Measurements from ENCODE around the gene BANF2. TPM values are rescaled to one million over a fixed set of nuclear protein-coding genes. Genes with fewer than 3 reads are reported as not detected.

Gene BANF2
- total RNA-seq, 1 donor = not detected

- H3K4me2 ChIP-seq (ENCODE audit: insufficient read depth, low read length) = no peak overlapping the region
- H3K36me3 ChIP-seq (ENCODE audit: insufficient read depth, low read length) = no peaks in the 10 kb centered on the region
- H3K4me1 ChIP-seq (ENCODE audit: insufficient read depth, low read length) = no peaks in the 10 kb centered on the region
- H3K27me3 ChIP-seq (ENCODE audit: insufficient read depth, low read length) = peaks cover 4% of the 10 kb centered on the region
- no peak for DNase-seq (ENCODE audit: insufficient read length, low spot score, missing footprints)
- peak; percentile 28 for TF ChIP-seq CTCF (IDR thresholded peaks at IDR 0.05; ENCODE audit: extremely low read depth, low read depth, low read length)
- H3K27ac ChIP-seq (ENCODE audit: low read depth, low read length) = no peak overlapping the region
- no peaks in the 10 kb centered on the region for H3K79me2 ChIP-seq (ENCODE audit: insufficient read depth, low read length)
- no peaks in the 10 kb centered on the region for H4K20me1 ChIP-seq (ENCODE audit: insufficient read depth, low read length)
- no peak overlapping the region for H2AFZ ChIP-seq (ENCODE audit: low read length)
- no peaks in the 10 kb centered on the region for H3K9me3 ChIP-seq (ENCODE audit: low read depth, low read length)
- no peak overlapping the region for H3K4me3 ChIP-seq (ENCODE audit: insufficient read depth, low read length)
Measured at GRCh38 chr20:17721802-17722486, 22.2 kb downstream of the BANF2 start.

GRCh38 chr20:17722493-17723300 lies 22.9 kb downstream of the BANF2 start:
- Histone ChIP-seq H3K4me2 (ENCODE audit: insufficient read depth, low read length) (no peak overlapping the region), H3K36me3 (ENCODE audit: insufficient read depth, low read length) (no peaks in the 10 kb centered on the region), H3K27ac (ENCODE audit: low read depth, low read length) (no peak overlapping the region), H3K27me3 (ENCODE audit: insufficient read depth, low read length) (peaks cover 4% of the 10 kb centered on the region), H3K4me1 (ENCODE audit: insufficient read depth, low read length) (no peaks in the 10 kb centered on the region), H4K20me1 (ENCODE audit: insufficient read depth, low read length) (no peaks in the 10 kb centered on the region), H3K9me3 (ENCODE audit: low read depth, low read length) (no peaks in the 10 kb centered on the region), H2AFZ (ENCODE audit: low read length) (no peak overlapping the region), H3K4me3 (ENCODE audit: insufficient read depth, low read length) (no peak overlapping the region), H3K79me2 (ENCODE audit: insufficient read depth, low read length) (no peaks in the 10 kb centered on the region)
- TF ChIP-seq CTCF (IDR thresholded peaks at IDR 0.05; ENCODE audit: extremely low read depth, low read depth, low read length) = no peak
- no peak for DNase-seq (ENCODE audit: insufficient read length, low spot score, missing footprints)

GRCh38 chr20:17723301-17723691 lies 23.5 kb downstream of the BANF2 start:
- H3K79me2 ChIP-seq (ENCODE audit: insufficient read depth, low read length) = no peaks in the 10 kb centered on the region
- peaks cover 4% of the 10 kb centered on the region for H3K27me3 ChIP-seq (ENCODE audit: insufficient read depth, low read length)
- H2AFZ ChIP-seq (ENCODE audit: low read length) = no peak overlapping the region
- H3K4me1 ChIP-seq (ENCODE audit: insufficient read depth, low read length) = no peaks in the 10 kb centered on the region
- H3K4me3 ChIP-seq (ENCODE audit: insufficient read depth, low read length) = no peak overlapping the region
- TF ChIP-seq CTCF (IDR thresholded peaks at IDR 0.05; ENCODE audit: extremely low read depth, low read depth, low read length) = no peak
- no peak overlapping the region for H3K27ac ChIP-seq (ENCODE audit: low read depth, low read length)
- DNase-seq (ENCODE audit: insufficient read length, low spot score, missing footprints) = no peak
- no peaks in the 10 kb centered on the region for H3K9me3 ChIP-seq (ENCODE audit: low read depth, low read length)
- H4K20me1 ChIP-seq (ENCODE audit: insufficient read depth, low read length) = no peaks in the 10 kb centered on the region
- no peak overlapping the region for H3K4me2 ChIP-seq (ENCODE audit: insufficient read depth, low read length)
- H3K36me3 ChIP-seq (ENCODE audit: insufficient read depth, low read length) = no peaks in the 10 kb centered on the region

All from osteoblast (primary cell).